Measurements from ENCODE around the gene SORBS1. TPM values are rescaled to one million over a fixed set of nuclear protein-coding genes. Genes with fewer than 3 reads are reported as not detected.

SORBS1 gene
- total RNA-seq, 1 donor from 2014 or later, result 28.2 TPM

- H3K36me3 Mint-ChIP-seq, result no peaks in the 10 kb centered on the region
- H3K27ac Mint-ChIP-seq, result no peak overlapping the region
- DNase-seq (ENCODE audit: extremely low spot score, unreplicated experiment), result no peak
- H3K4me1 Mint-ChIP-seq (ENCODE audit: unreplicated experiment), result peaks cover 3% of the 10 kb centered on the region
- H3K9me3 Mint-ChIP-seq, result no peaks in the 10 kb centered on the region
- no peak overlapping the region for H3K4me3 Mint-ChIP-seq
- TF ChIP-seq CTCF (conservative IDR thresholded peaks at IDR 0.05), result no peak
- H3K27me3 Mint-ChIP-seq, result no peaks in the 10 kb centered on the region
These were observed 12.4 kb upstream of the SORBS1 start for GRCh38 chr10:95573527-95573926.

GRCh38 chr10:95572131-95572820 lies 11.1 kb upstream of the SORBS1 start:
- no peaks in the 10 kb centered on the region for H3K9me3 Mint-ChIP-seq
- H3K27ac Mint-ChIP-seq, result no peak overlapping the region
- H3K4me3 Mint-ChIP-seq, result no peak overlapping the region
- H3K4me1 Mint-ChIP-seq (ENCODE audit: unreplicated experiment), result peaks cover 8% of the 10 kb centered on the region
- no peaks in the 10 kb centered on the region for H3K27me3 Mint-ChIP-seq
- DNase-seq (ENCODE audit: extremely low spot score, unreplicated experiment), result no peak
- no peaks in the 10 kb centered on the region for H3K36me3 Mint-ChIP-seq
- TF ChIP-seq CTCF (conservative IDR thresholded peaks at IDR 0.05), result no peak

GRCh38 chr10:95571390-95571789 lies 10.2 kb upstream of the SORBS1 start:
- Mint-ChIP-seq H3K27me3 (no peaks in the 10 kb centered on the region), H3K36me3 (no peaks in the 10 kb centered on the region), H3K4me1 (ENCODE audit: unreplicated experiment) (peaks cover 8% of the 10 kb centered on the region), H3K27ac (no peak overlapping the region), H3K9me3 (no peaks in the 10 kb centered on the region), H3K4me3 (no peak overlapping the region)
- TF ChIP-seq CTCF (conservative IDR thresholded peaks at IDR 0.05), result no peak
- DNase-seq (ENCODE audit: extremely low spot score, unreplicated experiment), result no peak

GRCh38 chr10:95569368-95569767 lies 8.2 kb upstream of the SORBS1 start:
- H3K4me1 Mint-ChIP-seq (ENCODE audit: unreplicated experiment), result peaks cover 23% of the 10 kb centered on the region

GRCh38 chr10:95567903-95568630 lies 6.9 kb upstream of the SORBS1 start:
- Mint-ChIP-seq H3K27me3 (no peaks in the 10 kb centered on the region), H3K4me3 (no peak overlapping the region), H3K9me3 (peaks cover 4% of the 10 kb centered on the region), H3K27ac (no peak overlapping the region), H3K36me3 (no peaks in the 10 kb centered on the region), H3K4me1 (ENCODE audit: unreplicated experiment) (peaks cover 23% of the 10 kb centered on the region)
- no peak for DNase-seq (ENCODE audit: extremely low spot score, unreplicated experiment)
- no peak for TF ChIP-seq CTCF (conservative IDR thresholded peaks at IDR 0.05)

More at GRCh38 chr10:95569368-95569767, 8.2 kb upstream of the SORBS1 start:
- no peak for TF ChIP-seq CTCF (conservative IDR thresholded peaks at IDR 0.05)
- H3K9me3 Mint-ChIP-seq, result peaks cover 4% of the 10 kb centered on the region
- no peak overlapping the region for H3K27ac Mint-ChIP-seq
- no peaks in the 10 kb centered on the region for H3K27me3 Mint-ChIP-seq
- no peaks in the 10 kb centered on the region for H3K36me3 Mint-ChIP-seq
- H3K4me3 Mint-ChIP-seq, result no peak overlapping the region
- DNase-seq (ENCODE audit: extremely low spot score, unreplicated experiment), result no peak

Data from type B pancreatic cell (in vitro differentiated cells).